ENCODE measurements around the gene ZGRF1.

The ZGRF1 gene, protein sequence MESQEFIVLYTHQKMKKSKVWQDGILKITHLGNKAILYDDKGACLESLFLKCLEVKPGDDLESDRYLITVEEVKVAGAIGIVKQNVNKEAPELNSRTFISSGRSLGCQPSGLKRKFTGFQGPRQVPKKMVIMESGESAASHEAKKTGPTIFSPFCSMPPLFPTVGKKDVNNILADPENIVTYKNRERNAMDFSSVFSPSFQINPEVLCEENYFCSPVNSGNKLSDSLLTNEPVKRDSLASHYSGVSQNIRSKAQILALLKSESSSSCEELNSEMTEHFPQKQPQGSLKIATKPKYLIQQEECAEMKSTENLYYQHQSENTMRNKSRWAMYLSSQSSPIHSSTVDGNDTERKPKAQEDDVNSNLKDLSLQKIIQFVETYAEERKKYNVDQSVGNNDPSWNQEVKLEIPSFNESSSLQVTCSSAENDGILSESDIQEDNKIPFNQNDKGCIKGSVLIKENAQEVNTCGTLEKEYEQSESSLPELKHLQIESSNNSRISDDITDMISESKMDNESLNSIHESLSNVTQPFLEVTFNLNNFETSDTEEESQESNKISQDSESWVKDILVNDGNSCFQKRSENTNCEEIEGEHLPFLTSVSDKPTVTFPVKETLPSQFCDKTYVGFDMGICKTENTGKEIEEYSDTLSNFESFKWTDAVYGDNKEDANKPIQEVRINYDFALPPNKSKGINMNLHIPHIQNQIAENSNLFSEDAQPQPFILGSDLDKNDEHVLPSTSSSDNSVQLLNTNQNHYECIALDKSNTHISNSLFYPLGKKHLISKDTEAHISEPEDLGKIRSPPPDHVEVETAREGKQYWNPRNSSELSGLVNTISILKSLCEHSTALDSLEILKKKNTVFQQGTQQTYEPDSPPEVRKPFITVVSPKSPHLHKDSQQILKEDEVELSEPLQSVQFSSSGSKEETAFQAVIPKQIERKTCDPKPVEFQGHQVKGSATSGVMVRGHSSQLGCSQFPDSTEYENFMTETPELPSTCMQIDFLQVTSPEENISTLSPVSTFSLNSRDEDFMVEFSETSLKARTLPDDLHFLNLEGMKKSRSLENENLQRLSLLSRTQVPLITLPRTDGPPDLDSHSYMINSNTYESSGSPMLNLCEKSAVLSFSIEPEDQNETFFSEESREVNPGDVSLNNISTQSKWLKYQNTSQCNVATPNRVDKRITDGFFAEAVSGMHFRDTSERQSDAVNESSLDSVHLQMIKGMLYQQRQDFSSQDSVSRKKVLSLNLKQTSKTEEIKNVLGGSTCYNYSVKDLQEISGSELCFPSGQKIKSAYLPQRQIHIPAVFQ (N-terminal part only)

GRCh38 chr4:112636688-112637551 is at the start of gene ZGRF1, which contains the start of gene LARP7:
TSS of gene ZGRF1 (minus strand) at chr4:112636909. CDS start at chr4:112633176, 3,733 bp downstream.
TSS of gene LARP7 (plus strand) at chr4:112637143. CDS start at chr4:112644670, 7,527 bp downstream.
- peak; percentile 90 for DNase-seq (ENCODE audit: extremely low spot score)
- POLR2A ChIA-PET, result no interaction called here
- TF ChIP-seq ELF4 (IDR thresholded peaks at IDR 0.05), result peak; percentile 48; the same call in 1 of the 2 replicates
- peak; percentile 49; the same call in 1 of the 2 replicates for TF ChIP-seq PKNOX1 (IDR thresholded peaks at IDR 0.05)
- TF ChIP-seq FOXK2 (IDR thresholded peaks at IDR 0.05), result no peak
- CTCF ChIA-PET, result interaction anchor here (1.0 to 1.3 kb wide), 2 partner anchors 32 to 128 kb away, joined by 3 read pairs; no protein-coding TSS in a partner anchor

GRCh38 chr4:112680996-112681395 is 44.3 kb upstream of the ZGRF1 start:
- ChIA-PET POLR2A (no interaction called here), CTCF (no interaction called here)
- DNase-seq (ENCODE audit: extremely low spot score), result no peak
- TF ChIP-seq BHLHE40 (IDR thresholded peaks at IDR 0.05; ENCODE audit: borderline replicate concordance) (no peak), FOXK2 (IDR thresholded peaks at IDR 0.05) (no peak), ARNT (IDR thresholded peaks at IDR 0.05) (no peak), L3MBTL2 (conservative IDR thresholded peaks at IDR 0.05) (no peak), ELF4 (IDR thresholded peaks at IDR 0.05) (no peak), SUZ12 (IDR thresholded peaks at IDR 0.05) (no peak), HDGF (IDR thresholded peaks at IDR 0.05; ENCODE audit: borderline replicate concordance) (no peak), FOXA1 (IDR thresholded peaks at IDR 0.05) (no peak), SP1 (IDR thresholded peaks at IDR 0.05) (no peak), CTBP1 (IDR thresholded peaks at IDR 0.05; ENCODE audit: borderline replicate concordance) (no peak), TARDBP (IDR thresholded peaks at IDR 0.05) (no peak), PKNOX1 (IDR thresholded peaks at IDR 0.05) (no peak)

DNA sequence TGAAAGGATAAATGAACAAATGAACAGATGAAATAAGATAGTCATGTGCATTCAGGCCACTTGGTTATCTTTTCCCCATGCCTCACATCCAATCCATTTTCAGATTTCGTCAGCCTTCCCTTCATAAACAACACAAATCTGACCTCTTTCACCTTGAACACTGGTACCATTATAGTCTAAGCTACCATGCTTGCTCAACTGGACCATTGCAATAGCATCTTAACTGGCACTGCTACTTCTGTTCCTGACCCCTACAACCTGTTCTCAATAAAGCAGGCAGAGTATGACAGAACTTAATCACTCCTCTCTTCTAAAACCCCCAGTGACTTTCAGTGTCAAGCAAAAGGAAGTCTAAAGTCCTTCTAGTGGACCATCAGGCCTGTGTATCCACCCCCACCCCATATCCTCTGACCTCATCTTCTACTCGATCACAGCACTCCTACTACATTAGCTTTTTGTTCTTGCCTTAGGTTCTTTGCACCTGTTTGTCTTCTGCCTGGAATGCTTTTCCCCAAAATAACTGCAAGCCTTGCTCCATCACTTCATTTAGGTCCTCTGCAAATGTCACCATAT is 40.9 kb upstream of the ZGRF1 start:
- CTCF ChIA-PET, result no interaction called here
- POLR2A ChIA-PET, result no interaction called here
- TF ChIP-seq FOXK2 (IDR thresholded peaks at IDR 0.05) (no peak), SUZ12 (IDR thresholded peaks at IDR 0.05) (no peak), ZNF384 (IDR thresholded peaks at IDR 0.05) (no peak)
- no peak for DNase-seq (ENCODE audit: extremely low spot score)

- no peak for DNase-seq (ENCODE audit: extremely low spot score)
- TF ChIP-seq FOXM1 (IDR thresholded peaks at IDR 0.05; ENCODE audit: borderline replicate concordance) (no peak), FOXK2 (IDR thresholded peaks at IDR 0.05) (no peak), NFRKB (IDR thresholded peaks at IDR 0.05) (no peak), ZNF384 (IDR thresholded peaks at IDR 0.05) (no peak), LEF1 (IDR thresholded peaks at IDR 0.05; ENCODE audit: borderline replicate concordance) (no peak), FOXA1 (IDR thresholded peaks at IDR 0.05) (no peak), PKNOX1 (IDR thresholded peaks at IDR 0.05) (no peak), SP1 (IDR thresholded peaks at IDR 0.05) (no peak), SUZ12 (IDR thresholded peaks at IDR 0.05) (no peak), L3MBTL2 (conservative IDR thresholded peaks at IDR 0.05) (no peak), ELF4 (IDR thresholded peaks at IDR 0.05) (no peak), BHLHE40 (IDR thresholded peaks at IDR 0.05; ENCODE audit: borderline replicate concordance) (no peak)
- CTCF ChIA-PET, result no interaction called here
- POLR2A ChIA-PET, result no interaction called here
Measured at GRCh38 chr4:112674376-112674775, 37.7 kb upstream of the ZGRF1 start.

- ChIA-PET CTCF (no interaction called here), POLR2A (no interaction called here)
- no peak for DNase-seq (ENCODE audit: extremely low spot score)
- TF ChIP-seq ELF4 (IDR thresholded peaks at IDR 0.05) (no peak), TARDBP (IDR thresholded peaks at IDR 0.05) (no peak), SUZ12 (IDR thresholded peaks at IDR 0.05) (no peak), L3MBTL2 (conservative IDR thresholded peaks at IDR 0.05) (no peak), ZNF384 (IDR thresholded peaks at IDR 0.05) (no peak), CTBP1 (IDR thresholded peaks at IDR 0.05; ENCODE audit: borderline replicate concordance) (no peak), SP1 (IDR thresholded peaks at IDR 0.05) (no peak), PKNOX1 (IDR thresholded peaks at IDR 0.05) (no peak), BHLHE40 (IDR thresholded peaks at IDR 0.05; ENCODE audit: borderline replicate concordance) (no peak)
Measured at GRCh38 chr4:112673686-112674085, 37.0 kb upstream of the ZGRF1 start.

Data from HEK293T (cell line).